ENCODE measurements around the gene BCL2L13. TPM values are rescaled to one million over a fixed set of nuclear protein-coding genes. Genes with fewer than 3 reads are reported as not detected.

BCL2L13 gene
- polyA plus RNA-seq, 3 donors: 20.2 to 67.8 (median 53.0) TPM

- peaks cover 0 to 1% (median 0%) of the 10 kb centered on the region in 3 donors for H3K27me3 Mint-ChIP-seq (ENCODE audit: low read depth in 3 of 3)
These were observed 139.9 kb downstream of the BCL2L13 start for GRCh38 chr22:17778412-17778976.

More at GRCh38 chr22:17778412-17778976, 139.9 kb downstream of the BCL2L13 start:
- Histone ChIP-seq H3K36me3 (replicated peaks in 1 of 2; ENCODE audit: control insufficient read depth in 1 of 2, insufficient read depth in 2 of 2, low read length in 2 of 2) (no peaks in the 10 kb centered on the region), H2AFZ (ENCODE audit: insufficient read depth, low read depth, low read length, poor library complexity, severe bottlenecking) (no peak overlapping the region), H3K27ac (ENCODE audit: low read depth in 1 of 2, low read length in 2 of 2) (peak overlapping the region; percentile 92 to 99), H3K4me1 (ENCODE audit: control insufficient read depth in 1 of 2, insufficient read depth in 2 of 2, low read length in 2 of 2) (peaks cover 76 to 79% of the 10 kb centered on the region in 2 donors), H3K79me2 (ENCODE audit: insufficient read depth, low read length) (peaks cover 77% of the 10 kb centered on the region), H3K9me3 (replicated peaks in 1 of 2; ENCODE audit: control insufficient read depth in 1 of 2, insufficient read depth in 1 of 2, low read length in 2 of 2) (no peaks in the 10 kb centered on the region), H3K9ac (ENCODE audit: insufficient read depth, low read length, poor library complexity, severe bottlenecking) (peak overlapping the region; percentile 91), H3K4me2 (replicated peaks; ENCODE audit: extremely low read depth, low read length, poor library complexity, severe bottlenecking) (peak overlapping the region; percentile 76), H3K27me3 (ENCODE audit: control insufficient read depth in 2 of 2, insufficient read depth in 2 of 2, low read length in 2 of 2) (no peaks in the 10 kb centered on the region), H4K20me1 (ENCODE audit: insufficient read depth, low read length) (peaks cover 14% of the 10 kb centered on the region), H3K4me3 (replicated peaks in 1 of 3; ENCODE audit: low read depth in 2 of 3, low read length in 3 of 3) (peak overlapping the region; percentile 55 to 79 (median 57))
- H3K4me1 Mint-ChIP-seq: peaks cover 69% of the 10 kb centered on the region
- TF ChIP-seq CTCF (IDR thresholded peaks at IDR 0.05): no peak
- DNase-seq: no peak
- 90% methylated on average over 21 of the region's 23 CpGs for WGBS (ENCODE audit: insufficient coverage)
- H3K27ac Mint-ChIP-seq: peak overlapping the region; percentile 99 to 100 (median 100)
- peaks cover 15 to 26% of the 10 kb centered on the region in 2 donors for H3K36me3 Mint-ChIP-seq
- no peaks in the 10 kb centered on the region for H3K9me3 Mint-ChIP-seq
- intact Hi-C loops (cut with micrococcal nuclease): loop anchor here (10.0 kb wide), 2 partner anchors 534 to 674 kb away; no protein-coding TSS in a partner anchor
- peak overlapping the region; percentile 90 to 97 for H3K4me3 Mint-ChIP-seq

All from CD14-positive monocyte (primary cell).